Right forelimb (tissue), 1 donor: Measurements from ENCODE around the gene OR52E6.

ENCODE experiments used
- DNase-seq: peaks from one replicate; pipeline ENCODE4 v3.0.0-alpha.2; 2018

The OR52E6 gene

GRCh38 chr11:5796541-5796940, 45.2 kb downstream of the OR52E6 start:
- no peak for DNase-seq

- no peak for DNase-seq
Measured at GRCh38 chr11:5791165-5791564, 50.5 kb downstream of the OR52E6 start, which contains the start of gene OR52N1. OR52N1 (minus strand) TSS chr11:5791265; CDS start chr11:5788816, 2,449 bp downstream.
